GM12878 (cell line): Measurements from ENCODE around the gene ARL3. TPM values are rescaled to one million over a fixed set of nuclear protein-coding genes. Genes with fewer than 3 reads are reported as not detected.

ENCODE experiments used
- CREB1 ChIP-seq: IDR thresholded peaks from 2 replicates; pipeline ENCODE4 v1.6.1; 2012; ENCODE audit warnings: low read depth, mild to moderate bottlenecking, inconsistent platforms
- FOS ChIP-seq: IDR thresholded peaks from 3 replicates; pipeline ENCODE4 v1.6.1; 2011; ENCODE audit warnings: borderline replicate concordance; ENCODE audit not compliant: insufficient read length; ENCODE audit errors: extremely low read depth
- FOXM1 ChIP-seq: IDR thresholded peaks from 2 replicates; pipeline ENCODE4 v1.6.1; 2012; ENCODE audit warnings: low read depth, mild to moderate bottlenecking, inconsistent platforms, low read length, moderate library complexity
- KAT2A ChIP-seq: conservative IDR thresholded peaks from 2 replicates; pipeline ENCODE4 v1.6.1; 2011; ENCODE audit warnings: low read depth, low read length; ENCODE audit not compliant: control insufficient read depth
- KLF5 ChIP-seq: fragments of 450-650 bp; IDR thresholded peaks from 2 replicates; pipeline ENCODE4 v1.6.1; 2014; ENCODE audit warnings: mild to moderate bottlenecking; ENCODE audit not compliant: partially characterized antibody
- LARP7 ChIP-seq: fragments of 450-650 bp; IDR thresholded peaks from 2 replicates; pipeline ENCODE4 v1.6.1; 2017; ENCODE audit warnings: mild to moderate bottlenecking
- MYB ChIP-seq: fragments of 150-350 bp; IDR thresholded peaks from 2 replicates; pipeline ENCODE4 v1.6.1; 2014; ENCODE audit warnings: mild to moderate bottlenecking, low read depth, low read length, borderline replicate concordance
- NR2C2 ChIP-seq: IDR thresholded peaks from 2 replicates; pipeline ENCODE4 v1.6.1; 2011; ENCODE audit warnings: borderline replicate concordance, low read depth; ENCODE audit not compliant: control insufficient read depth, insufficient read length
- NRF1 ChIP-seq: conservative IDR thresholded peaks from 2 replicates; pipeline ENCODE4 v1.6.1; 2011; ENCODE audit warnings: mild to moderate bottlenecking, low read depth, low read length, improper control_type of control experiment
- POU2F2 ChIP-seq: IDR thresholded peaks from 3 replicates; pipeline ENCODE4 v1.6.1; 2011; ENCODE audit warnings: low read depth, mild to moderate bottlenecking, low read length, borderline replicate concordance
- TARDBP ChIP-seq: IDR thresholded peaks from 2 replicates; pipeline ENCODE4 v1.6.1; 2016; ENCODE audit warnings: borderline replicate concordance
- YY1 ChIP-seq: IDR thresholded peaks from 2 replicates; pipeline ENCODE4 v1.6.1; 2011; ENCODE audit warnings: low read depth, mild to moderate bottlenecking, low read length
- ZBED1 ChIP-seq: IDR thresholded peaks from 2 replicates; pipeline ENCODE4 v1.6.1; 2016; ENCODE audit warnings: borderline replicate concordance
- ZSCAN29 ChIP-seq: fragments of 450-650 bp; IDR thresholded peaks from 2 replicates; pipeline ENCODE4 v1.6.1; 2017; ENCODE audit warnings: mild to moderate bottlenecking, moderate library complexity
- polyA plus RNA-seq, 11 experiments: library from polyadenylated mRNA; depleted of rRNA in 4 of 11; unstranded in 6 of 11; stranded (reverse) in 5 of 11; fragments of >200 nt; fragmentation: Nextera tagmentation in 4 of 11; fragmentation: Illumina TruSeq in 1 of 11; extraction: Ambion mirVana in 4 of 11; extraction: Trizol in 1 of 11; gene quantifications; 1 replicate in 1 of 11; 2 replicates in 10 of 11; pipeline versions ENCODE4 v1.2.1 to v1.2.3, GENCODE V29; 2011 to 2016; ENCODE audit warnings: inconsistent platforms in 2 of 11, missing spikeins in 2 of 11, low read depth in 1 of 11
- total RNA-seq, 4 experiments: library from RNA; depleted of rRNA in 3 of 4; stranded (reverse); fragments of >200 nt in 3 of 4; fragmentation: Illumina TruSeq in 1 of 4; extraction: Trizol in 1 of 4; gene quantifications; 2 replicates each; pipeline versions ENCODE4 v1.2.1 to v1.2.3, GENCODE V29; 2013 to 2021
- TF ChIP-seq, protein P1 (sequence below): IDR thresholded peaks from 2 replicates; pipeline ENCODE4 v1.6.1; 2011; ENCODE audit warnings: low read depth, mild to moderate bottlenecking, low read length, moderate library complexity, borderline replicate concordance; ENCODE audit errors: extremely low read depth
- TF ChIP-seq, protein P2 (sequence below): fragments of 450-650 bp; IDR thresholded peaks from 2 replicates; pipeline ENCODE4 v1.6.1; 2018; ENCODE audit warnings: borderline replicate concordance, mild to moderate bottlenecking; ENCODE audit not compliant: partially characterized antibody
- TF ChIP-seq, protein P3 (sequence below): IDR thresholded peaks from 2 replicates; pipeline ENCODE4 v1.6.1; 2012; ENCODE audit warnings: low read depth, low read length, improper control_type of control experiment
- TF ChIP-seq, protein P4 (sequence below): fragments of 450-650 bp; IDR thresholded peaks from 2 replicates; pipeline ENCODE4 v1.6.1; 2017; ENCODE audit warnings: mild to moderate bottlenecking, low read depth, inconsistent platforms; ENCODE audit not compliant: poor library complexity, severe bottlenecking
- TF ChIP-seq, protein P5 (sequence below): fragments of 450-650 bp; IDR thresholded peaks from 2 replicates; pipeline ENCODE4 v1.6.1; 2016; ENCODE audit warnings: mild to moderate bottlenecking
- TF ChIP-seq, protein P6 (sequence below): fragments of 450-650 bp; IDR thresholded peaks from 2 replicates; pipeline ENCODE4 v1.6.1; 2017; ENCODE audit warnings: low read depth, mild to moderate bottlenecking, moderate library complexity

Gene ARL3
- total and polyA plus RNA-seq, 10 of the 15 experiments (the other 5 are each of a cell fraction or from before 2014, with no cell fraction given): 4.9 to 26.1 (median 11.0) TPM

DNA sequence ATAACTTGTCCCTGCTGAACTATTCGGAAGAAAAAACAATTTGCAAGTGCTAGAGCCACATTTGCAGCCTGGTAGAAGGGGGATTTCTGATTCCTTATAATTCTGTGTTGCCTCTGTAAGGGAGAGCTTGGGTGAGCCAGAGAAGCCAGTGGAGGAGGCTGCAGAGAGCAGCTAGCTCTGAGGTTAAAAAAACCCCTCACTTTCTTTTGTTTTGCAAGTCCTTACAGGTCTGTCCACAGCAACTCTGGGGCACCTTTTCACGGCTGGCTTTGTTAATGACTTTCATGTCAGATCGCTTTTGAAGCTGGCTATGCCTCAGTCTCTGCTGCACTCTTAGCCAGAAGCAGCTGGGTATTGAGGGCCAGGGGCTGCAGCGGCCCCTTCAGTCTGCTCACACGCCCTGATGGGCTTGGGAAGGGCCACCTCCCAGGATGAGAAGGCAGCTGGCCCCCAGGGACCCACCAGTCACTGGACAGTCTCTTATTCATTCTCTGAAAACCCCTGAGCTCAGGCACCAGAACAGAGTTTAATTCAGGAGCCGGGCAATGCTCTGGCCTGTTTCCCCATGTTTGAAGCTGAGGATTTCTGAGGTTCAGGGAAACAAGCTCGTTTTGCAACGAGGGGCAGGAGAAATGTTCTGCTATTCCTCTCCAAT is 39.1 kb downstream of the ARL3 start (continued):
- TF ChIP-seq, protein P1, sequence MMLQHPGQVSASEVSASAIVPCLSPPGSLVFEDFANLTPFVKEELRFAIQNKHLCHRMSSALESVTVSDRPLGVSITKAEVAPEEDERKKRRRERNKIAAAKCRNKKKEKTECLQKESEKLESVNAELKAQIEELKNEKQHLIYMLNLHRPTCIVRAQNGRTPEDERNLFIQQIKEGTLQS: no peak
- TF ChIP-seq MYB (no peak), TARDBP (no peak), KLF5 (no peak), YY1 (no peak), ZSCAN29 (no peak), NRF1 (no peak), ZBED1 (no peak), FOXM1 (no peak), POU2F2 (no peak), LARP7 (no peak), KAT2A (no peak), CREB1 (no peak), NR2C2 (no peak), FOS (no peak)
- TF ChIP-seq, protein P2, sequence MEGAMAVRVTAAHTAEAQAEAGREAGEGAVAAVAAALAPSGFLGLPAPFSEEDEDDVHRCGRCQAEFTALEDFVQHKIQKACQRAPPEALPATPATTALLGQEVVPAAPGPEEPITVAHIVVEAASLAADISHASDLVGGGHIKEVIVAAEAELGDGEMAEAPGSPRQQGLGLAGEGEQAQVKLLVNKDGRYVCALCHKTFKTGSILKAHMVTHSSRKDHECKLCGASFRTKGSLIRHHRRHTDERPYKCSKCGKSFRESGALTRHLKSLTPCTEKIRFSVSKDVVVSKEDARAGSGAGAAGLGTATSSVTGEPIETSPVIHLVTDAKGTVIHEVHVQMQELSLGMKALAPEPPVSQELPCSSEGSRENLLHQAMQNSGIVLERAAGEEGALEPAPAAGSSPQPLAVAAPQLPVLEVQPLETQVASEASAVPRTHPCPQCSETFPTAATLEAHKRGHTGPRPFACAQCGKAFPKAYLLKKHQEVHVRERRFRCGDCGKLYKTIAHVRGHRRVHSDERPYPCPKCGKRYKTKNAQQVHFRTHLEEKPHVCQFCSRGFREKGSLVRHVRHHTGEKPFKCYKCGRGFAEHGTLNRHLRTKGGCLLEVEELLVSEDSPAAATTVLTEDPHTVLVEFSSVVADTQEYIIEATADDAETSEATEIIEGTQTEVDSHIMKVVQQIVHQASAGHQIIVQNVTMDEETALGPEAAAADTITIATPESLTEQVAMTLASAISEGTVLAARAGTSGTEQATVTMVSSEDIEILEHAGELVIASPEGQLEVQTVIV: no peak
- TF ChIP-seq, protein P3, sequence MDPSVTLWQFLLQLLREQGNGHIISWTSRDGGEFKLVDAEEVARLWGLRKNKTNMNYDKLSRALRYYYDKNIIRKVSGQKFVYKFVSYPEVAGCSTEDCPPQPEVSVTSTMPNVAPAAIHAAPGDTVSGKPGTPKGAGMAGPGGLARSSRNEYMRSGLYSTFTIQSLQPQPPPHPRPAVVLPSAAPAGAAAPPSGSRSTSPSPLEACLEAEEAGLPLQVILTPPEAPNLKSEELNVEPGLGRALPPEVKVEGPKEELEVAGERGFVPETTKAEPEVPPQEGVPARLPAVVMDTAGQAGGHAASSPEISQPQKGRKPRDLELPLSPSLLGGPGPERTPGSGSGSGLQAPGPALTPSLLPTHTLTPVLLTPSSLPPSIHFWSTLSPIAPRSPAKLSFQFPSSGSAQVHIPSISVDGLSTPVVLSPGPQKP: no peak
- TF ChIP-seq, protein P4, sequence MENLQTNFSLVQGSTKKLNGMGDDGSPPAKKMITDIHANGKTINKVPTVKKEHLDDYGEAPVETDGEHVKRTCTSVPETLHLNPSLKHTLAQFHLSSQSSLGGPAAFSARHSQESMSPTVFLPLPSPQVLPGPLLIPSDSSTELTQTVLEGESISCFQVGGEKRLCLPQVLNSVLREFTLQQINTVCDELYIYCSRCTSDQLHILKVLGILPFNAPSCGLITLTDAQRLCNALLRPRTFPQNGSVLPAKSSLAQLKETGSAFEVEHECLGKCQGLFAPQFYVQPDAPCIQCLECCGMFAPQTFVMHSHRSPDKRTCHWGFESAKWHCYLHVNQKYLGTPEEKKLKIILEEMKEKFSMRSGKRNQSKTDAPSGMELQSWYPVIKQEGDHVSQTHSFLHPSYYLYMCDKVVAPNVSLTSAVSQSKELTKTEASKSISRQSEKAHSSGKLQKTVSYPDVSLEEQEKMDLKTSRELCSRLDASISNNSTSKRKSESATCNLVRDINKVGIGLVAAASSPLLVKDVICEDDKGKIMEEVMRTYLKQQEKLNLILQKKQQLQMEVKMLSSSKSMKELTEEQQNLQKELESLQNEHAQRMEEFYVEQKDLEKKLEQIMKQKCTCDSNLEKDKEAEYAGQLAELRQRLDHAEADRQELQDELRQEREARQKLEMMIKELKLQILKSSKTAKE: no peak
- TF ChIP-seq, protein P5, sequence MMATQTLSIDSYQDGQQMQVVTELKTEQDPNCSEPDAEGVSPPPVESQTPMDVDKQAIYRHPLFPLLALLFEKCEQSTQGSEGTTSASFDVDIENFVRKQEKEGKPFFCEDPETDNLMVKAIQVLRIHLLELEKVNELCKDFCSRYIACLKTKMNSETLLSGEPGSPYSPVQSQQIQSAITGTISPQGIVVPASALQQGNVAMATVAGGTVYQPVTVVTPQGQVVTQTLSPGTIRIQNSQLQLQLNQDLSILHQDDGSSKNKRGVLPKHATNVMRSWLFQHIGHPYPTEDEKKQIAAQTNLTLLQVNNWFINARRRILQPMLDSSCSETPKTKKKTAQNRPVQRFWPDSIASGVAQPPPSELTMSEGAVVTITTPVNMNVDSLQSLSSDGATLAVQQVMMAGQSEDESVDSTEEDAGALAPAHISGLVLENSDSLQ: no peak
- TF ChIP-seq, protein P6, sequence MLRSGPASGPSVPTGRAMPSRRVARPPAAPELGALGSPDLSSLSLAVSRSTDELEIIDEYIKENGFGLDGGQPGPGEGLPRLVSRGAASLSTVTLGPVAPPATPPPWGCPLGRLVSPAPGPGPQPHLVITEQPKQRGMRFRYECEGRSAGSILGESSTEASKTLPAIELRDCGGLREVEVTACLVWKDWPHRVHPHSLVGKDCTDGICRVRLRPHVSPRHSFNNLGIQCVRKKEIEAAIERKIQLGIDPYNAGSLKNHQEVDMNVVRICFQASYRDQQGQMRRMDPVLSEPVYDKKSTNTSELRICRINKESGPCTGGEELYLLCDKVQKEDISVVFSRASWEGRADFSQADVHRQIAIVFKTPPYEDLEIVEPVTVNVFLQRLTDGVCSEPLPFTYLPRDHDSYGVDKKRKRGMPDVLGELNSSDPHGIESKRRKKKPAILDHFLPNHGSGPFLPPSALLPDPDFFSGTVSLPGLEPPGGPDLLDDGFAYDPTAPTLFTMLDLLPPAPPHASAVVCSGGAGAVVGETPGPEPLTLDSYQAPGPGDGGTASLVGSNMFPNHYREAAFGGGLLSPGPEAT: 0 out of 2 replicates have a peak, but pooled peaks have one; percentile 18
